Measurements from ENCODE around the gene PRAME. TPM values are rescaled to one million over a fixed set of nuclear protein-coding genes. Genes with fewer than 3 reads are reported as not detected.
"Not testable (repeated sequence)": the region's sequence is repeated elsewhere in the genome, so short reads cannot be mapped to it uniquely, and the experiment has no call there.

The PRAME gene
- total RNA-seq, 1 donor from 2014 or later: not detected

- intact Hi-C loops (cut with micrococcal nuclease): no loop called here
These were observed 5.9 kb downstream of the PRAME start for GRCh38 chr22:22553141-22553540.

GRCh38 chr22:22552630-22553029 is 6.4 kb downstream of the PRAME start:
- intact Hi-C loops (cut with micrococcal nuclease): no loop called here

- intact Hi-C loops (cut with micrococcal nuclease): no loop called here
These were observed 8.2 kb downstream of the PRAME start for GRCh38 chr22:22550789-22551434.

- intact Hi-C loops (cut with micrococcal nuclease): no loop called here
These were observed 10.2 kb downstream of the PRAME start for GRCh38 chr22:22548910-22549309.

GRCh38 chr22:22548317-22548716 is 10.7 kb downstream of the PRAME start:
- intact Hi-C loops (cut with micrococcal nuclease): no loop called here

- intact Hi-C loops (cut with micrococcal nuclease): no loop called here
These were observed 11.3 kb downstream of the PRAME start for GRCh38 chr22:22547692-22548300.

- intact Hi-C loops (cut with micrococcal nuclease): no loop called here
These were observed 11.8 kb downstream of the PRAME start for GRCh38 chr22:22547226-22547625.

- intact Hi-C loops (cut with micrococcal nuclease): no loop called here
These were observed 12.6 kb downstream of the PRAME start for GRCh38 chr22:22546490-22546889.

GRCh38 chr22:22545084-22545483 is 14.0 kb downstream of the PRAME start:
- intact Hi-C loops (cut with micrococcal nuclease): no loop called here

GRCh38 chr22:22538226-22538989 is 20.7 kb downstream of the PRAME start:
- intact Hi-C loops (cut with micrococcal nuclease): no loop called here

- intact Hi-C loops (cut with micrococcal nuclease): no loop called here
These were observed 22.1 kb downstream of the PRAME start for GRCh38 chr22:22536916-22537315.

- intact Hi-C loops (cut with micrococcal nuclease): no loop called here
These were observed 22.6 kb downstream of the PRAME start for GRCh38 chr22:22536515-22536914.

- intact Hi-C loops (cut with micrococcal nuclease): no loop called here
These were observed 23.4 kb downstream of the PRAME start for GRCh38 chr22:22535662-22536061.

- intact Hi-C loops (cut with micrococcal nuclease): no loop called here
These were observed 24.3 kb downstream of the PRAME start for GRCh38 chr22:22534604-22535415.

GRCh38 chr22:22533863-22534262 is 25.2 kb downstream of the PRAME start:
- intact Hi-C loops (cut with micrococcal nuclease): no loop called here

GRCh38 chr22:22533417-22533816 is 25.6 kb downstream of the PRAME start:
- intact Hi-C loops (cut with micrococcal nuclease): no loop called here

GRCh38 chr22:22532547-22533071 is 26.5 kb downstream of the PRAME start:
- intact Hi-C loops (cut with micrococcal nuclease): not testable (repeated sequence)

- intact Hi-C loops (cut with micrococcal nuclease): no loop called here
These were observed 27.1 kb downstream of the PRAME start for GRCh38 chr22:22531770-22532546.

GRCh38 chr22:22528780-22529179 is 30.3 kb downstream of the PRAME start:
- intact Hi-C loops (cut with micrococcal nuclease): no loop called here

- intact Hi-C loops (cut with micrococcal nuclease): no loop called here
These were observed 31.8 kb downstream of the PRAME start for GRCh38 chr22:22527312-22527711.
